Measurements from ENCODE around the gene WNT9A.

- no peak for TF ChIP-seq SP1 (IDR thresholded peaks at IDR 0.05)
- TF ChIP-seq, protein P1, sequence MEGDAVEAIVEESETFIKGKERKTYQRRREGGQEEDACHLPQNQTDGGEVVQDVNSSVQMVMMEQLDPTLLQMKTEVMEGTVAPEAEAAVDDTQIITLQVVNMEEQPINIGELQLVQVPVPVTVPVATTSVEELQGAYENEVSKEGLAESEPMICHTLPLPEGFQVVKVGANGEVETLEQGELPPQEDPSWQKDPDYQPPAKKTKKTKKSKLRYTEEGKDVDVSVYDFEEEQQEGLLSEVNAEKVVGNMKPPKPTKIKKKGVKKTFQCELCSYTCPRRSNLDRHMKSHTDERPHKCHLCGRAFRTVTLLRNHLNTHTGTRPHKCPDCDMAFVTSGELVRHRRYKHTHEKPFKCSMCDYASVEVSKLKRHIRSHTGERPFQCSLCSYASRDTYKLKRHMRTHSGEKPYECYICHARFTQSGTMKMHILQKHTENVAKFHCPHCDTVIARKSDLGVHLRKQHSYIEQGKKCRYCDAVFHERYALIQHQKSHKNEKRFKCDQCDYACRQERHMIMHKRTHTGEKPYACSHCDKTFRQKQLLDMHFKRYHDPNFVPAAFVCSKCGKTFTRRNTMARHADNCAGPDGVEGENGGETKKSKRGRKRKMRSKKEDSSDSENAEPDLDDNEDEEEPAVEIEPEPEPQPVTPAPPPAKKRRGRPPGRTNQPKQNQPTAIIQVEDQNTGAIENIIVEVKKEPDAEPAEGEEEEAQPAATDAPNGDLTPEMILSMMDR (IDR thresholded peaks at IDR 0.05; ENCODE audit: low read depth, low read length, missing input control): no peak
Measured at GRCh38 chr1:227901906-227902640, 45.7 kb downstream of the WNT9A start.
